ENCODE measurements around the gene ASMTL. TPM values are rescaled to one million over a fixed set of nuclear protein-coding genes. Genes with fewer than 3 reads are reported as not detected.
"Not testable (repeated sequence)": the region's sequence is repeated elsewhere in the genome, so short reads cannot be mapped to it uniquely, and the experiment has no call there.

Gene ASMTL
- polyA plus RNA-seq, 1 donor (not counting 4 experiments of a cell fraction or from before 2014, with no cell fraction given) = 13.8 TPM

GRCh38 chrX:1430451-1430850 is 22.3 kb downstream of the ASMTL start:
- FAIRE-seq (no peak), DNase-seq (ENCODE audit: low read depth, low spot score) (no peak)
- no peaks in the 10 kb centered on the region for H3K9me3 ChIP-seq (ENCODE audit: control insufficient read depth, low read depth, low read length)
- H2AFZ ChIP-seq (ENCODE audit: control insufficient read depth, low read length) = no peak overlapping the region
- no peak overlapping the region for H3K4me3 ChIP-seq (ENCODE audit: control insufficient read depth in 2 of 3, extremely low read depth in 1 of 3, insufficient read depth in 2 of 3, low read depth in 1 of 3, low read length in 3 of 3)
- H3K79me2 ChIP-seq (ENCODE audit: control insufficient read depth, insufficient read depth, low read length) = no peaks in the 10 kb centered on the region
- peaks cover 0 to 11% of the 10 kb centered on the region in 2 experiments for H3K36me3 ChIP-seq (ENCODE audit: control insufficient read depth in 2 of 2, extremely low read depth in 1 of 2, insufficient read depth in 2 of 2, low read length in 2 of 2)
- no peaks in the 10 kb centered on the region for H3K9me1 ChIP-seq (ENCODE audit: control insufficient read depth, extremely low read depth, insufficient read depth, low read length)
- no peaks in the 10 kb centered on the region for H3K27me3 ChIP-seq (ENCODE audit: control insufficient read depth, extremely low read depth, insufficient read depth, low read length)
- dilution Hi-C loops (cut with MboI; ENCODE audit: extremely low pct_ligation_motif_present, low sequenced_read_pairs) = no loop called here
- no peak overlapping the region for H3K9ac ChIP-seq (ENCODE audit: control insufficient read depth, extremely low read depth, insufficient read depth, low read length)
- H3K27ac ChIP-seq (ENCODE audit: control insufficient read depth, insufficient read depth, low read length) = no peak overlapping the region
- no peak overlapping the region for H3K4me2 ChIP-seq (ENCODE audit: control insufficient read depth, extremely low read depth, insufficient read depth, low read depth, low read length)
- no peaks in the 10 kb centered on the region for H4K20me1 ChIP-seq (ENCODE audit: control insufficient read depth, extremely low read depth, insufficient read depth, low read length)
- H3K4me1 ChIP-seq (ENCODE audit: control insufficient read depth, extremely low read depth, insufficient read depth, low read length) = no peaks in the 10 kb centered on the region
- TF ChIP-seq, protein P1, sequence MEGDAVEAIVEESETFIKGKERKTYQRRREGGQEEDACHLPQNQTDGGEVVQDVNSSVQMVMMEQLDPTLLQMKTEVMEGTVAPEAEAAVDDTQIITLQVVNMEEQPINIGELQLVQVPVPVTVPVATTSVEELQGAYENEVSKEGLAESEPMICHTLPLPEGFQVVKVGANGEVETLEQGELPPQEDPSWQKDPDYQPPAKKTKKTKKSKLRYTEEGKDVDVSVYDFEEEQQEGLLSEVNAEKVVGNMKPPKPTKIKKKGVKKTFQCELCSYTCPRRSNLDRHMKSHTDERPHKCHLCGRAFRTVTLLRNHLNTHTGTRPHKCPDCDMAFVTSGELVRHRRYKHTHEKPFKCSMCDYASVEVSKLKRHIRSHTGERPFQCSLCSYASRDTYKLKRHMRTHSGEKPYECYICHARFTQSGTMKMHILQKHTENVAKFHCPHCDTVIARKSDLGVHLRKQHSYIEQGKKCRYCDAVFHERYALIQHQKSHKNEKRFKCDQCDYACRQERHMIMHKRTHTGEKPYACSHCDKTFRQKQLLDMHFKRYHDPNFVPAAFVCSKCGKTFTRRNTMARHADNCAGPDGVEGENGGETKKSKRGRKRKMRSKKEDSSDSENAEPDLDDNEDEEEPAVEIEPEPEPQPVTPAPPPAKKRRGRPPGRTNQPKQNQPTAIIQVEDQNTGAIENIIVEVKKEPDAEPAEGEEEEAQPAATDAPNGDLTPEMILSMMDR (optimal IDR thresholded peaks at IDR 0.05 in 1 of 3, IDR thresholded peaks at IDR 0.05 in 1 of 3, conservative IDR thresholded peaks at IDR 0.05 in 1 of 3; ENCODE audit: extremely low read depth in 1 of 3, insufficient read depth in 2 of 3, low read length in 3 of 3) = no peak
- no peak for TF ChIP-seq EZH2 (IDR thresholded peaks at IDR 0.05; ENCODE audit: low read length)

DNA sequence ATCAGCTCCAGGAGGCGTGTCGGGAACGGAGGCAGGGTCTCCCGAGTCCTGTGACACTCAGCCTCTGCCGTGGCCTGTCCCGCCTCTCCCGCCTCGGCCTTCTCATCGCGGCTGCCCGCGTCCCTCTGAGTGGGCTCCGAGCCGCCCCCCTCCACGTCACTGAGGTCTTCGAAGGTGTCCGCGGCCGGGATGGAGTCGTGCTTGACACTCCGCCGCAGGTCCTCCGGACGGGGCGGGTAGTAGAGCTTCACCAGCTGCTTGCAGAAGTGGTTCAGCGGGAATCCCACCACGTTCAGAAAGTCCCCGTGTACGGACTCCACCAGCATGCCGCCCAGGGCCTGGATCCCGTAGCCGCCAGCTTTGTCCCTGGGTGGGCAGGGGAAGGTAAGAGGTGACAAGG is 25.0 kb downstream of the ASMTL start:
- Histone ChIP-seq H3K79me2 (ENCODE audit: control insufficient read depth, insufficient read depth, low read length) (no peaks in the 10 kb centered on the region), H2AFZ (ENCODE audit: control insufficient read depth, low read length) (no peak overlapping the region), H3K27ac (ENCODE audit: control insufficient read depth, insufficient read depth, low read length) (no peak overlapping the region), H3K9ac (ENCODE audit: control insufficient read depth, extremely low read depth, insufficient read depth, low read length) (no peak overlapping the region), H3K27me3 (ENCODE audit: control insufficient read depth, extremely low read depth, insufficient read depth, low read length) (no peaks in the 10 kb centered on the region), H3K9me3 (ENCODE audit: control insufficient read depth, low read depth, low read length) (peaks cover 2% of the 10 kb centered on the region), H3K4me2 (ENCODE audit: control insufficient read depth, extremely low read depth, insufficient read depth, low read depth, low read length) (no peak overlapping the region), H3K36me3 (ENCODE audit: control insufficient read depth in 2 of 2, extremely low read depth in 1 of 2, insufficient read depth in 2 of 2, low read length in 2 of 2) (peaks cover 0 to 2% of the 10 kb centered on the region in 2 experiments), H4K20me1 (ENCODE audit: control insufficient read depth, extremely low read depth, insufficient read depth, low read length) (no peaks in the 10 kb centered on the region), H3K4me1 (ENCODE audit: control insufficient read depth, extremely low read depth, insufficient read depth, low read length) (no peaks in the 10 kb centered on the region), H3K9me1 (ENCODE audit: control insufficient read depth, extremely low read depth, insufficient read depth, low read length) (no peaks in the 10 kb centered on the region), H3K4me3 (ENCODE audit: control insufficient read depth in 2 of 3, extremely low read depth in 1 of 3, insufficient read depth in 2 of 3, low read depth in 1 of 3, low read length in 3 of 3) (no peak overlapping the region)
- dilution Hi-C loops (cut with MboI; ENCODE audit: extremely low pct_ligation_motif_present, low sequenced_read_pairs) = no loop called here
- FAIRE-seq = no peak
- DNase-seq (ENCODE audit: low read depth, low spot score) = no peak
- no peak for TF ChIP-seq EZH2 (IDR thresholded peaks at IDR 0.05; ENCODE audit: low read length)

- dilution Hi-C loops (cut with MboI; ENCODE audit: extremely low pct_ligation_motif_present, low sequenced_read_pairs) = not testable (repeated sequence)
Observed at GRCh38 chrX:1426321-1426720, 26.4 kb downstream of the ASMTL start.

More at GRCh38 chrX:1426321-1426720, 26.4 kb downstream of the ASMTL start:
- H3K79me2 ChIP-seq (ENCODE audit: control insufficient read depth, insufficient read depth, low read length); H3K27ac ChIP-seq (ENCODE audit: control insufficient read depth, insufficient read depth, low read length); H4K20me1 ChIP-seq (ENCODE audit: control insufficient read depth, extremely low read depth, insufficient read depth, low read length); H3K9me1 ChIP-seq (ENCODE audit: control insufficient read depth, extremely low read depth, insufficient read depth, low read length); FAIRE-seq; H3K27me3 ChIP-seq (ENCODE audit: control insufficient read depth, extremely low read depth, insufficient read depth, low read length); H3K9ac ChIP-seq (ENCODE audit: control insufficient read depth, extremely low read depth, insufficient read depth, low read length); DNase-seq (ENCODE audit: low read depth, low spot score); H3K4me3 ChIP-seq (ENCODE audit: control insufficient read depth in 2 of 3, extremely low read depth in 1 of 3, insufficient read depth in 2 of 3, low read depth in 1 of 3, low read length in 3 of 3); H3K4me2 ChIP-seq (ENCODE audit: control insufficient read depth, extremely low read depth, insufficient read depth, low read depth, low read length); H2AFZ ChIP-seq (ENCODE audit: control insufficient read depth, low read length); H3K4me1 ChIP-seq (ENCODE audit: control insufficient read depth, extremely low read depth, insufficient read depth, low read length): not testable (repeated sequence)
- Histone ChIP-seq H3K9me3 (ENCODE audit: control insufficient read depth, low read depth, low read length) (peaks cover 13% of the 10 kb centered on the region), H3K36me3 (ENCODE audit: control insufficient read depth in 2 of 2, extremely low read depth in 1 of 2, insufficient read depth in 2 of 2, low read length in 2 of 2) (peaks cover 0 to 11% of the 10 kb centered on the region in 2 experiments)
